GM12892 (cell line): ENCODE data around the gene ITIH3.
A peak's percentile ranks its signal among the peaks of the same experiment; 100 is the strongest.

Source experiments
- DNase-seq: peaks from one replicate; pipeline ENCODE4 v3.0.0; 2011; ENCODE audit not compliant: insufficient read length
- FAIRE-seq: peaks from 2 replicates; lab custom pipeline; 2011; peaks lifted over from hg19 to GRCh38; lab: Jason Lieb, UNC
- POLR2A ChIP-seq: IDR thresholded peaks from 2 replicates; pipeline ENCODE4 v1.6.1; 2011; ENCODE audit warnings: low read depth, low read length, control low read depth
- POLR2AphosphoS5 ChIP-seq: IDR thresholded peaks from 2 replicates; pipeline ENCODE4 v1.6.1; 2011; ENCODE audit warnings: low read depth, low read length, control low read depth
- TAF1 ChIP-seq: IDR thresholded peaks from 2 replicates; pipeline ENCODE4 v1.6.1; 2011; ENCODE audit warnings: low read depth, mild to moderate bottlenecking, control low read depth, low read length, borderline replicate concordance

ITIH3 gene

DNA sequence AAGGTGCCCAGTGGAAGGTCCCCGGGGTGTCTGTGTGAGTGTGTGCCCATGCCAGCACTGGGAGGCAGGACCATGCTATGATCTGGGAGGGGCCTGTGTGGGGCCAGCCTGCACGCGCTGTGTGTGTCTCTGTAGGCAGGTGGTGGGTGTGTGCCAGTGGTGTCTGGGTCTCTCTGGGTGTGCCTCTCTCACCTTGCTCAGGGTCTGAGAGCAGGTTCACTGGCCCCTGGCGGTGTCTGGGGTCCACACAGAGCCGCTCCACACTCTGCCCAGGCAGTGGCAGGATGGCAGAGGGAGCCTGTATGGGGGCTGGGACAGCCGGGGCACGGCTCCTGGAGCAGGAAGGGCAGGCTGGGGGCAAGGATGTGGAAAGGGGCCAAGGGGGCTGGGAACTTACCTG is 23.3 kb downstream of the ITIH3 start:
- no peak for FAIRE-seq
- no peak for DNase-seq

DNA sequence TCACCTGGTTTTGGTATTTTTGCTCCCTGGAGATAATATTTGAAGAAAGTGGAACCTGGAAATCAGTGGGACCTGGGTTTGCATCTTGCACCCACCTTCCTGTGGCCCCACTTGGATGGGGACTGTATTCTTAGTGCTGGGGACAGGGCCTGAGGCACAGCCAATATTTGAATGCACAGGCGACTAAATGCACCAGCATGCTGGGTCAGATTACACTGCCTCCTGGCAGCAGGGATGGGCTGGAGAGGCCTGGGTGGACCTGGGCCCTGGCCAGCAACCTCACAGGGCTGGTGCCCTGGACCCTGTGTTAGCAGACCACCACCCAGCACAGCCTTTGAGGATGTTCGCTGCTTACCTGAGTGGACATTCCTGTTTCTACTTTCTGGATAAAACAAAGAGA is 25.3 kb downstream of the ITIH3 start:
- TF ChIP-seq POLR2A: no peak
- no peak for TF ChIP-seq TAF1
- TF ChIP-seq POLR2AphosphoS5: no peak
- DNase-seq: no peak
- FAIRE-seq: no peak

More for the DNA sequence above, 23.3 kb downstream of the ITIH3 start:
- TF ChIP-seq POLR2AphosphoS5: no peak
- no peak for TF ChIP-seq TAF1
- TF ChIP-seq POLR2A: no peak

DNA sequence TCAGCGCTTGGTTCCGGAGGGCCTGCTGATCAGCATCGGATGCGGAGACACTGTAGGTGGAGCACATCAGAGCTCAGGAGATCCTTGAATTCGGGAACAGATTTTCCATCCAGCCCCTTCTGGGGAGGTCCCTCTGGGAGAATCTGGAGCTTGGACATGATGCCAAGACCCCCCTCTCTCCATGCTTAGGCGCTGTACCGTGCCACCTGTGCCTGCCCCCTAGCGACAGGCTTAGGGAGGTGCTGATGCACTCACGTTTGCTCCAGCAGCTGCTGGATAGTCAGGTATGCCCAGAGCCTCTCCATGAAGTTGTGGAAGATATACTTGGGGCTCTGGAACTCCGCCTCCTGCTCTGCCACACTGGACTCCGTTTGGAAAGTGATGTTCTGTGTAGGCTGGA is 26.1 kb downstream of the ITIH3 start:
- no peak for TF ChIP-seq POLR2A
- no peak for TF ChIP-seq POLR2AphosphoS5
- TF ChIP-seq TAF1: no peak
- FAIRE-seq: no peak
- DNase-seq: peak; percentile 52

DNA sequence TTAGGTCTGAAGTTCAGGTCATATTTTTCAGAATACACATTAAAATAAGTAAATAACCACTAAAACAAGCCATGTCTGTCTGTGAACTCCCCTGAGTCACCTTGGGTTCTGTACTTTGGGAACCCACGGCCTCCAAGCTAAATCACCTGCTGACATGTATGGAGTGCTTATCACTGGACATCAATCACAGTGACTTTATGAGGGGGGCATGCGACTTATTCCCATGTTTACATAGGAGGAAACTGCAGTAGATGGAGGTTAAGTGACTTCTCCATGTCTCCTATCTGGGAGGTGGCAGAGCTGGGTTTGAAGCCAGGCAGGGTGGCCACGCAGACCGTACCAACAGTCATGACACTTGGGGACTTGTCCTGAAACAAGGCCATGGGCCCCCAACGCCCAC is 27.8 kb downstream of the ITIH3 start:
- DNase-seq (no peak), FAIRE-seq (no peak)
- no peak for TF ChIP-seq POLR2A
- no peak for TF ChIP-seq POLR2AphosphoS5
- TF ChIP-seq TAF1: no peak

DNA sequence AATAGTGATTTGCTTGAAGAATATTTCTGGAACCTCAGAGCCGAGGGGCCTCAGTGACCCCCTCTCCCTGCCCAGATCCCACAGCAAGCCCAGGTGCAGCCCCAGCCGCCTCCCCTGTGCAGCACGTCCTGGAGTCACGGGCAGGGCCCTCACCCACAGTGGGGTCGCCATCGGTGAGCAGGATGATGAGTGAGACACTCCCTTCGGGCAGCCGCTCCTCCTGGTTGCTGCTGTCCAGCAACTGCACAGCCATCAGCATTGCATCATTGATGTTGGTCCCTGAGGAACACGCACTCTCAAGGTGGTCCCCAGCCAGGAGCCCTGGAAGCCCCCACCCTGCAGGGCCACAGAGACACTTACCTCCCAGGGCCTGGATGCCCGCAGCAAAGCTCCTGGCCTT is 29.4 kb downstream of the ITIH3 start:
- DNase-seq (no peak), FAIRE-seq (no peak)
- TF ChIP-seq POLR2AphosphoS5: no peak
- TF ChIP-seq POLR2A: no peak
- no peak for TF ChIP-seq TAF1

DNA sequence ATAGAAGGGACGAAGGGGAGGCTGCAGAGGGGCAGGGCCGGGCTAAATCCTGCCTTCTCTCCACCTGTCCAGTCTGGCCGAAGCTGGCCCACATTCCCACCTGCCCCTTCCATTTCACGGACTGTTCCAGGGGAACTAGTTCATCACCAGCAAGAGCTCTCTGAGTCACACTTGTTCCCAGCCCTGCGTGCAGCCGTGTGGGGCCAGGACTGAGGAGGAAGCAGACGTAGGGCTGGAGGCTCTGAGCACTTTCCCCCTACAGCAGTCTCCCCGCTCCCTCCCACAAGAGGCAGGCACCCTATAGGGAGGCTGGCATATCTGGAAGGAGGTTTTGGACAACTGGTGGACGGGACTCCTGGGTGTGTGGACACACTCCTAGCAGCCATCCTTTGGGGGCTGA is 32.8 kb downstream of the ITIH3 start:
- no peak for DNase-seq
- no peak for TF ChIP-seq POLR2A
- TF ChIP-seq TAF1: no peak
- TF ChIP-seq POLR2AphosphoS5: no peak
- FAIRE-seq: no peak

DNA sequence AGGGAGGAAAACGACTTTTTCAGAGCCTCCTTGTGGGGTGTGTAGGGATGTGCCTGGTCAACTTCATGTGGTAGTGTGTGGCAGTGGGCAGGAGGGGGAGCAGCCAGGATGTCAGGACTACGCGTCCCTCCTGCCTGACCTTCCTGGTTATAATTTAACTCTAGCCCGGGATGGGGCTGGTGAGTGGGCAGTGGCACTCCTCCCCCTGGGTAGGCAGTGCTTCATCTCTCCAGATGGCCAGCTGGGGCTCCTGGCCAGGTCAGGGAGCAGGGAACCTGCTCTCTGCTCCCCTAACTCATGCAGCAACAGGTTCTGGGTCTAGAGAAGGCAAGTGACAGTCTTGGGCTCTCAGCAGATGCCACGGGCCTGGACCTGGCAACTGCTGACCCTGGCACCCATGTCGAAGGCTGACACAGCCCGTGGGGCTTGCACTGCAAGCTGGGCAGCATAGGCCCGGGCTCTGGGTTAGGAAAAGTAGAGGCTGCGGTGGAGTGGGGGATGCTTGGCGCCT is 33.3 kb downstream of the ITIH3 start:
- DNase-seq (no peak), FAIRE-seq (no peak)
- no peak for TF ChIP-seq POLR2AphosphoS5
- TF ChIP-seq TAF1: no peak
- TF ChIP-seq POLR2A: no peak

DNA sequence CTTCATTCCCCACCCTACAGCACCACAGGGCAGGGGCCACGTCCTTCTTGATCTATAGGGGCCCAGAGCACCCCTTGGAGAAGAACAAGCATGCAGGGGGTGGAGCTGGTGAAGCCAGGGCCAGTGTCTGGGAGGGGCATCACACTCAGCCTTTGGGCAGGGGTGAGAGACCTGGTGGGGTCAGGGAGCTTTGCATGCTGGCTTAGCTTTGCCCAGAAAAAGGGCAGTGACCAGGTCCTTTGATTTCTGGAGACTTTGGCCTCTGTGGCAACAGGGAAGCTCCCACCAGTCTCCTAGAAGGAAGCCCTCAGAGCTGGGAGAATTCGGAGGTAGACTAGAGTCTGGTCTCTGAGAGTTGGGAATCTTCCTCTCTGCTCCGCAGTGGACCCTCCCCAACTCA is 34.9 kb downstream of the ITIH3 start:
- FAIRE-seq (no peak), DNase-seq (no peak)
- TF ChIP-seq POLR2AphosphoS5: no peak
- no peak for TF ChIP-seq POLR2A
- TF ChIP-seq TAF1: no peak

DNA sequence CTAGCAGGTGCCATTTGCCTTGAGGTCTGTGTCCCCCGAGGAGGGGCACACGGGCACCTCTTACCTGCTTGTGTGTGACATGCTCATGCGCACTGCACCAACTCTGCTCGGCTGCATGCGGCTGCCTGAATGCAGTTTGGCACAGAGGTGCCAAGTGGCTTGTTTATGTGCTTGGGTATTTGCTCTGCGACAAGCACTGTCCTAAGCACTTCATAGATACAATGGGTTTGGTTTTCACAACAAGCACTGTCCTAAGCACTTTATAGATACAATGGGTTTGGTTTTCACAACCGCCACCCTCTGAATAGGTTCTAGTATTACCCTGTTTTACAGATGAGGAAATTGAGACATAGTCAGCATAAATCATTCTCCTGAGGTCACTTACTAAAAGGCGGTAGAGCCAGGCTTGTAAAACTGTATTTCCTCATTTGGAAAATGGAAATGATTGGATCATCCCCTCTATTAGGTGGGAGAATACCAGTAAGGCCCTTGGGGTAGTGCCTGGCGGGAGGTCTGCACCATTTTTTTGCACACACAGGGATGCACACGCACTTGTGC is 35.4 kb downstream of the ITIH3 start:
- DNase-seq: no peak
- FAIRE-seq: no peak
- TF ChIP-seq POLR2AphosphoS5 (no peak), POLR2A (no peak), TAF1 (no peak)

DNA sequence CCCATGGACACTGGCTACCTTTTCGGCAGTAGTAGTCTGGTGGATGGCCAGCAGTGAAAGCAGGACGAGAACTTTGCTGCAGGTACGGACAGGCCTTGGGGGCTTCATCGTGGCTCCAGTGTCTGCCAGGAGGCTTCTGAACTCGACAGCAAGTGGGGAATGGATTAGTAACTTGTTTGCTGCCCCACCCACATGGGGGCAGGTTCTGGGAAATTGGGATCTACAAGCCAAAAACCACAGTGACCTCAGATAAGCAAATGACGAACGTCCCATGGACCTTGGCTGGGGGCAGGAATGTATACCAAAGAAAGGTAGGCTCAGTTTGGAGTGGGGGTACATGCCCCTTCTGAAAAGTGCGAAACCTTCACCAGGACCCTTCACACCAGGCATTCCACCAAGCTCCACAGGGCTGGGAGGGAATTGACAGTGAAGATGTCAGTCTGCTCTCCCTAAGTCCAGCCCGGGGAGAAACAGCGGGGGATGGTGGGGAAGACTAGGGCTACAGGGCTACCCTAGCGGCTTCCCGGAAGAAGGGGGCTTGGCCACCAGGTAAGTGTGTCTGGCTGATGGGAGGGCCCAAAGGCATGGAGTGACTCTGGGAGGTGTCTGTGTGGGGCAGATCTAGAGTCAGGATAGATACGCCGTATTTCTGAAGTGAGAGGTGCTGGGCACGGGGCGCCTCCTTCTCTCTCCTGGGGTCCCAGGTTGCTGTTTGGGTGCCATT is 36.1 kb downstream of the ITIH3 start, which contains the start of gene ITIH4:
Gene ITIH4 (minus strand): TSS at position 138 of the 724 bp plus-strand sequence. CDS start 30 bp downstream, at position 108.
- no peak for FAIRE-seq
- DNase-seq: no peak
- TF ChIP-seq TAF1 (no peak), POLR2AphosphoS5 (no peak), POLR2A (no peak)

DNA sequence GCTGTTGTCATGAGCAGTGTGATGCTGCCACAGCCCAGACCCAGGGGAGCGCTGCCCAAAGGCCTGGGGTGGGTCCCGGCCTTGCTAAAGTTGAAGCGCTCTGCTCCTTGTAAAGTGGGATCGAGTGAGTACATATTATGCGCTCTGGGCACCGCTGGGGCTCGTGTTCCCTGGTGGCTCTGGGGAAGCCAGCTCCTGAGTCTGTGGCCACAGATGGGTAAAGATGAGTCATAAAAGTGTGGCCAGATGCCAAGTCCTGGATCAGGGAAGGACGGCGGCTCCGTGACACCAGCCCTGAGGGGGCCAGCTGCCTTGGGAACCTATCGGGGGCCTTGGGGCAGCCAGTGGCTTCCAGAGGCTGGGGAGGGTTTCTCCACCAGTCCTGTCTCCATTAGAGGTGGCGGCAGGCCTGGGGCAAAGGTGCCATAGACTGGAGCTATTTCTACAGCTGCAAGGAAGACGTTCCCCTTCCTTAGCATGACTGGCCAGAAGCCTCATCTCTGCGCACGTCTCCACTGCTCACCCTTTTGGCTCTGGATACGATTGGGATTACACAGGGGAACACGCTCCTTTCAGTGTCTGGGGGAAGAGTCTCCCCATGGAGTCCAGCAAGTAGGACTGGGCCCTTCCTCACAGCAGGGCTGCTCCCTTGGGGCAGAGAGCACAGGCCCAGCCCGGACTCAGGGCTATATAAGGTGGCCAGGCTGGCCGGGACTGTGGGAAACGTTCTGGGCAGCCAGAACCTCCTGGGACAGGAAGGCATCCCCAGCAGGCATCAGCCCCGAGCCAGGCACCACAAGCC is 37.1 kb downstream of the ITIH3 start:
- TF ChIP-seq TAF1 (no peak), POLR2AphosphoS5 (no peak), POLR2A (no peak)
- DNase-seq (no peak), FAIRE-seq (no peak)

DNA sequence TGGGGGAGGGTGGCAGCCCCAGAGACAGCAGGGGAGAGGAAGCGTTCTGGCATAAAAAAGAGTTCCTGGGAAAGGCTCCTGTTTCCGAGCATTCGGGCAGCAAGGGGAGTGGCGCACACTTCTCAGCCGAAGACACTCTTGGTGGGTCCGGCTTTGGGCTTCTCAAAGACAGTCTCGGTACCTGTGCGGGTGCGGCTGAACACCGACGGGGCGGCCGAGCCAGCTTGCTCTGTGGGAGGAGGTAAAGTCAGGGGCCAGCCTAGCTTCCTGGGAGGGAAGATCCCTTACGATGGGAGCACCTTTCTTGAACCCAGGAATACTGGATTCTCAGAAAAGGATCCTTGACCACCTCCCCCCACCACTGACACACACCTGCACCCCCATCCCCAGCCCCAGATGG is 38.6 kb downstream of the ITIH3 start:
- FAIRE-seq: no peak
- no peak for DNase-seq
- TF ChIP-seq POLR2AphosphoS5 (no peak), POLR2A (no peak), TAF1 (no peak)
